ENCODE results near the gene MS4A18.

DNA sequence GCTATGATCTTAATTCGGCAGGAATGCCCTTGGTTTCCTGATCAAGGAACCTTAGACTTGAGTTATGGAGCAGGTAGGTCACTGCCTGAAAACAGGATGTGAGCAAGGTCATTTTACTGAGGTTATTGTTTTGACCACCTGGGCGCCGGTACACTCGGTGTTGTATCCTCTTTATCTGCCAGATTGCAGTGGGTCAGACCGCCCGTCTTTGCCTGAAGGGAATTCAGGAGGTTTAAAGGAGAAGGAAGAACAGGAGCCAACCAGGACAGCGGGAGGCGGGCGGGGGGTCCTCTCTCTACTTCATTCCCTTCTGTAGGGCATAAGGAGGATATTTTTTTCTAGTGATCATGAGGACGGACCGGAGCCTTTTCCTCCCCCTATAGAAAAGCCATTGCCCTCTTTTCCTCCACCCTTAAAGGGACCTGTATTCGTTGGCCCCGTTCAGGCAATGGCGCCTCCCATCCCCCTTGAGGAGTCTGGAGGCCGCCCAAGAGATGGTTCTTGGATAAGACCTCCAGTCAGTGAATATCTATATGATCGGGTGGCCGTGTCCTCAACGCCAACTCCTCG is 32.8 kb downstream of the MS4A18 start:
- TF ChIP-seq, protein P1, sequence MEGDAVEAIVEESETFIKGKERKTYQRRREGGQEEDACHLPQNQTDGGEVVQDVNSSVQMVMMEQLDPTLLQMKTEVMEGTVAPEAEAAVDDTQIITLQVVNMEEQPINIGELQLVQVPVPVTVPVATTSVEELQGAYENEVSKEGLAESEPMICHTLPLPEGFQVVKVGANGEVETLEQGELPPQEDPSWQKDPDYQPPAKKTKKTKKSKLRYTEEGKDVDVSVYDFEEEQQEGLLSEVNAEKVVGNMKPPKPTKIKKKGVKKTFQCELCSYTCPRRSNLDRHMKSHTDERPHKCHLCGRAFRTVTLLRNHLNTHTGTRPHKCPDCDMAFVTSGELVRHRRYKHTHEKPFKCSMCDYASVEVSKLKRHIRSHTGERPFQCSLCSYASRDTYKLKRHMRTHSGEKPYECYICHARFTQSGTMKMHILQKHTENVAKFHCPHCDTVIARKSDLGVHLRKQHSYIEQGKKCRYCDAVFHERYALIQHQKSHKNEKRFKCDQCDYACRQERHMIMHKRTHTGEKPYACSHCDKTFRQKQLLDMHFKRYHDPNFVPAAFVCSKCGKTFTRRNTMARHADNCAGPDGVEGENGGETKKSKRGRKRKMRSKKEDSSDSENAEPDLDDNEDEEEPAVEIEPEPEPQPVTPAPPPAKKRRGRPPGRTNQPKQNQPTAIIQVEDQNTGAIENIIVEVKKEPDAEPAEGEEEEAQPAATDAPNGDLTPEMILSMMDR (IDR thresholded peaks at IDR 0.05), result no peak
- TF ChIP-seq ZFX (IDR thresholded peaks at IDR 0.05; ENCODE audit: borderline replicate concordance), result no peak
